Measurements from ENCODE around the gene RND3. TPM values are rescaled to one million over a fixed set of nuclear protein-coding genes. Genes with fewer than 3 reads are reported as not detected.

RND3 gene
- polyA plus RNA-seq, 3 donors, result not detected

GRCh38 chr2:150483532-150483931 is 3.9 kb downstream of the RND3 start:
- H3K9me3 ChIP-seq (replicated peaks in 1 of 2; ENCODE audit: control insufficient read depth in 1 of 2, insufficient read depth in 1 of 2, low read length in 2 of 2), result peaks cover 3 to 7% of the 10 kb centered on the region in 2 donors
- no peak overlapping the region for H3K27ac ChIP-seq (ENCODE audit: low read depth in 1 of 2, low read length in 2 of 2)
- no peaks in the 10 kb centered on the region for H3K4me1 ChIP-seq (ENCODE audit: control insufficient read depth in 1 of 2, insufficient read depth in 2 of 2, low read length in 2 of 2)
- Mint-ChIP-seq H3K36me3 (peaks cover 0 to 4% of the 10 kb centered on the region in 2 donors), H3K27ac (no peak overlapping the region), H3K27me3 (ENCODE audit: low read depth in 3 of 3) (peaks cover 41 to 51% (median 43%) of the 10 kb centered on the region in 3 donors), H3K9me3 (peaks cover 0 to 12% (median 2%) of the 10 kb centered on the region in 7 donors), H3K4me1 (peaks cover 12% of the 10 kb centered on the region), H3K4me3 (no peak overlapping the region)
- peaks cover 21 to 45% of the 10 kb centered on the region in 2 donors for H3K27me3 ChIP-seq (ENCODE audit: control insufficient read depth in 2 of 2, insufficient read depth in 2 of 2, low read length in 2 of 2)
- H3K4me3 ChIP-seq (replicated peaks in 1 of 3; ENCODE audit: low read depth in 2 of 3, low read length in 3 of 3), result no peak overlapping the region
- no peak for DNase-seq
- WGBS (ENCODE audit: insufficient coverage), result no CpG with 5 or more reads among the region's 1 CpG
- H2AFZ ChIP-seq (ENCODE audit: insufficient read depth, low read depth, low read length, poor library complexity, severe bottlenecking), result no peak overlapping the region
- H3K36me3 ChIP-seq (replicated peaks in 1 of 2; ENCODE audit: control insufficient read depth in 1 of 2, insufficient read depth in 2 of 2, low read length in 2 of 2), result no peaks in the 10 kb centered on the region
- no peak overlapping the region for H3K4me2 ChIP-seq (replicated peaks; ENCODE audit: extremely low read depth, low read length, poor library complexity, severe bottlenecking)
- no peaks in the 10 kb centered on the region for H4K20me1 ChIP-seq (ENCODE audit: insufficient read depth, low read length)
- TF ChIP-seq CTCF (IDR thresholded peaks at IDR 0.05), result no peak
- no peak overlapping the region for H3K9ac ChIP-seq (ENCODE audit: insufficient read depth, low read length, poor library complexity, severe bottlenecking)
- intact Hi-C loops (cut with micrococcal nuclease), result no loop called here
- no peaks in the 10 kb centered on the region for H3K79me2 ChIP-seq (ENCODE audit: insufficient read depth, low read length)

GRCh38 chr2:150482667-150483400 is 4.6 kb downstream of the RND3 start:
- Histone ChIP-seq H3K79me2 (ENCODE audit: insufficient read depth, low read length) (no peaks in the 10 kb centered on the region), H4K20me1 (ENCODE audit: insufficient read depth, low read length) (no peaks in the 10 kb centered on the region), H3K27me3 (ENCODE audit: control insufficient read depth in 2 of 2, insufficient read depth in 2 of 2, low read length in 2 of 2) (peaks cover 20 to 39% of the 10 kb centered on the region in 2 donors), H3K27ac (ENCODE audit: low read depth in 1 of 2, low read length in 2 of 2) (no peak overlapping the region), H3K4me2 (replicated peaks; ENCODE audit: extremely low read depth, low read length, poor library complexity, severe bottlenecking) (no peak overlapping the region), H3K4me1 (ENCODE audit: control insufficient read depth in 1 of 2, insufficient read depth in 2 of 2, low read length in 2 of 2) (no peaks in the 10 kb centered on the region), H3K9ac (ENCODE audit: insufficient read depth, low read length, poor library complexity, severe bottlenecking) (no peak overlapping the region), H3K9me3 (replicated peaks in 1 of 2; ENCODE audit: control insufficient read depth in 1 of 2, insufficient read depth in 1 of 2, low read length in 2 of 2) (peaks cover 3 to 7% of the 10 kb centered on the region in 2 donors), H3K4me3 (replicated peaks in 1 of 3; ENCODE audit: low read depth in 2 of 3, low read length in 3 of 3) (no peak overlapping the region), H3K36me3 (replicated peaks in 1 of 2; ENCODE audit: control insufficient read depth in 1 of 2, insufficient read depth in 2 of 2, low read length in 2 of 2) (no peaks in the 10 kb centered on the region), H2AFZ (ENCODE audit: insufficient read depth, low read depth, low read length, poor library complexity, severe bottlenecking) (no peak overlapping the region)
- H3K27me3 Mint-ChIP-seq (ENCODE audit: low read depth in 3 of 3), result peaks cover 35 to 44% (median 38%) of the 10 kb centered on the region in 3 donors
- H3K9me3 Mint-ChIP-seq, result peaks cover 0 to 12% (median 2%) of the 10 kb centered on the region in 7 donors
- H3K27ac Mint-ChIP-seq, result no peak overlapping the region
- TF ChIP-seq CTCF (IDR thresholded peaks at IDR 0.05), result no peak
- peaks cover 0 to 4% of the 10 kb centered on the region in 2 donors for H3K36me3 Mint-ChIP-seq
- intact Hi-C loops (cut with micrococcal nuclease), result no loop called here
- H3K4me1 Mint-ChIP-seq, result peaks cover 12% of the 10 kb centered on the region
- no peak for DNase-seq
- WGBS (ENCODE audit: insufficient coverage), result 100% methylated on average over 1 of the region's 6 CpGs
- H3K4me3 Mint-ChIP-seq, result no peak overlapping the region
